HepG2 (cell line): ENCODE measurements around the gene JMJD1C. TPM values are rescaled to one million over a fixed set of nuclear protein-coding genes. Genes with fewer than 3 reads are reported as not detected.

ENCODE experiments used
- ATAC-seq: fragments of 200-7000 bp; cut with Tn5 transposase; 3 replicates; pipeline ENCODE4 v1.9.1; 2020; ENCODE audit warnings: mild to moderate bottlenecking, moderate library complexity
- BruUV-seq: library from RNA; stranded (reverse); fragments of 400-500 nt; replicated peaks from 2 replicates; lab custom pipeline; 2021; lab: Mats Ljungman, UMichigan
- CTCF ChIA-PET: fragments of 300-600 bp; formaldehyde crosslinking; extraction: SDS; loops from one replicate; lab custom pipeline; 2021; ENCODE audit warnings: low total read pairs, inconsistent platforms, low intra/inter-chr PET ratio; lab: Yijun Ruan, JAX
- POLR2A ChIA-PET: fragments of 350-600 bp; sonication (Branson Sonifier 250); formaldehyde crosslinking; loops from one replicate; lab custom pipeline; 2020; ENCODE audit warnings: antibody characterized with exemption, inconsistent platforms; lab: Yijun Ruan, JAX
- DNase-seq: peaks from one replicate; pipeline ENCODE4 v3.0.0-alpha.2; 2015; ENCODE audit warnings: low spot score
- FAIRE-seq: peaks from 3 replicates; lab custom pipeline; 2011; peaks lifted over from hg19 to GRCh38; lab: Jason Lieb, UNC
- H2AFZ ChIP-seq: one replicate; pipeline ENCODE4 v1.6.1; 2011; ENCODE audit warnings: low read length, inconsistent platforms
- H3K27ac ChIP-seq: fragments of 300-600 bp; 3 replicates; pipeline ENCODE4 v1.8.0; 2011; ENCODE audit warnings: mixed run types, mild to moderate bottlenecking, mixed read lengths, low read length, inconsistent platforms; ENCODE audit not compliant: insufficient read depth; ENCODE audit errors: extremely low read length
- H3K27me3 ChIP-seq, 2 experiments: fragments of 200-600 bp in 1 of 2; 2 replicates in 1 of 2; 3 replicates in 1 of 2; pipeline versions ENCODE4 v1.6.0 to v1.8.0; 2011; ENCODE audit warnings: low read length in 2 of 2, mild to moderate bottlenecking in 2 of 2, moderate library complexity in 2 of 2, inconsistent platforms in 1 of 2; ENCODE audit not compliant: insufficient read depth in 2 of 2, control insufficient read depth in 1 of 2
- H3K36me3 ChIP-seq, 2 experiments: fragments of 200-600 bp in 1 of 2; replicated peaks in 1 of 2; 2 replicates in 1 of 2; 3 replicates in 1 of 2; pipeline versions ENCODE4 v1.5.1 to v1.8.0; 2011; ENCODE audit warnings: low read length in 2 of 2, inconsistent platforms in 1 of 2; ENCODE audit not compliant: insufficient read depth in 2 of 2, control insufficient read depth in 1 of 2
- H3K4me1 ChIP-seq: 2 replicates; pipeline ENCODE4 v1.5.1; 2012; ENCODE audit warnings: low read length, inconsistent platforms; ENCODE audit not compliant: insufficient read depth
- H3K4me2 ChIP-seq: 2 replicates; pipeline ENCODE4 v1.6.0; 2011; ENCODE audit warnings: low read depth, low read length, inconsistent platforms
- H3K4me3 ChIP-seq, 3 experiments: fragments of 200-600 bp in 1 of 3; sonication (generic), shearing (Covaris generic) in 1 of 3; replicated peaks in 1 of 3; 2 replicates each; pipeline ENCODE4 v1.5.1; 2011 to 2016; ENCODE audit warnings: low read length in 3 of 3, inconsistent platforms in 2 of 3, low read depth in 2 of 3, mild to moderate bottlenecking in 2 of 3, control low read depth in 1 of 3, mixed read lengths in 1 of 3; ENCODE audit not compliant: insufficient read depth in 1 of 3
- H3K79me2 ChIP-seq: one replicate; pipeline ENCODE4 v1.6.1; 2011; ENCODE audit warnings: low read length, inconsistent platforms; ENCODE audit not compliant: insufficient read depth
- H3K9ac ChIP-seq: 2 replicates; pipeline ENCODE4 v1.6.0; 2011; ENCODE audit warnings: mild to moderate bottlenecking, low read depth, low read length, inconsistent platforms; ENCODE audit not compliant: insufficient read depth
- H3K9me3 ChIP-seq: 2 replicates; pipeline ENCODE4 v1.5.1; 2012; ENCODE audit warnings: mild to moderate bottlenecking, low read length
- H4K20me1 ChIP-seq: 2 replicates; pipeline ENCODE4 v1.6.0; 2011; ENCODE audit warnings: inconsistent platforms, mild to moderate bottlenecking, low read length, moderate library complexity; ENCODE audit not compliant: insufficient read depth
- BCL6 ChIP-seq: IDR thresholded peaks from 2 replicates; pipeline ENCODE4 v1.6.1; 2016; ENCODE audit warnings: missing genetic modification reagents, missing compliant biosample characterization
- CEBPB ChIP-seq: IDR thresholded peaks from 2 replicates; pipeline ENCODE4 v1.6.1; 2011; ENCODE audit warnings: low read depth, low read length, improper control_type of control experiment, borderline replicate concordance
- GATAD2A ChIP-seq: IDR thresholded peaks from 2 replicates; pipeline ENCODE4 v1.6.1; 2016
- HNF1A ChIP-seq, 2 experiments: sonication (generic) in 1 of 2; formaldehyde crosslinking in 1 of 2; IDR thresholded peaks; 2 replicates each; pipeline versions ENCODE4 v1.4.0 to v1.6.1; 2016 to 2020; ENCODE audit warnings: borderline replicate concordance in 1 of 2, low read depth in 1 of 2, mild to moderate bottlenecking in 1 of 2, missing genetic modification reagents in 1 of 2
- MED13 ChIP-seq: sonication (generic); formaldehyde crosslinking; IDR thresholded peaks from 2 replicates; pipeline ENCODE4 v1.5.0; 2020; ENCODE audit warnings: missing genetic modification reagents
- MIXL1 ChIP-seq: IDR thresholded peaks from 2 replicates; pipeline ENCODE4 v1.6.1; 2016
- SMAD1 ChIP-seq: sonication (generic); formaldehyde crosslinking; IDR thresholded peaks from 2 replicates; pipeline ENCODE4 v1.4.0; 2020; ENCODE audit warnings: missing genetic modification reagents, low read depth, mild to moderate bottlenecking, borderline replicate concordance
- SOX6 ChIP-seq, 2 experiments: fragments of 450-650 bp in 1 of 2; sonication (generic) in 1 of 2; formaldehyde crosslinking in 1 of 2; IDR thresholded peaks; 2 replicates each; pipeline versions ENCODE4 v1.4.0 to v1.6.1; 2017 to 2020; ENCODE audit warnings: antibody characterized with exemption in 1 of 2, mild to moderate bottlenecking in 1 of 2, missing genetic modification reagents in 1 of 2
- WIZ ChIP-seq: sonication (generic); formaldehyde crosslinking; IDR thresholded peaks from 2 replicates; pipeline ENCODE4 v1.5.1; 2020; ENCODE audit warnings: mild to moderate bottlenecking, missing genetic modification reagents
- ZNF460 ChIP-seq: sonication (generic); formaldehyde crosslinking; IDR thresholded peaks from 2 replicates; pipeline ENCODE4 v1.5.1; 2020; ENCODE audit warnings: missing genetic modification reagents, mild to moderate bottlenecking, borderline replicate concordance
- WGBS: methylation state at CpG from one replicate; pipeline ENCODE4 v1.1.6; 2017; ENCODE audit warnings: low lambda C conversion rate; 5-methylcytosine and 5-hydroxymethylcytosine counted together
- in situ Hi-C: cut with HindIII; loops from 2 replicates; pipeline ENCODE4 v1.10.0; 2017; ENCODE audit warnings: low pct_unique_long_range_greater_than_20kb; ENCODE audit not compliant: extremely low pct_ligation_motif_present
- intact Hi-C: fragments of 100-400 bp; cut with micrococcal nuclease; formaldehyde crosslinking; loops from one replicate; pipeline ENCODE4 v1.10.0; 2022; ENCODE audit not compliant: unreplicated experiment
- polyA plus RNA-seq, 8 experiments: library from polyadenylated mRNA; depleted of rRNA in 3 of 8; stranded (reverse) in 7 of 8; unstranded in 1 of 8; fragments of >200 nt; fragmentation: Illumina TruSeq in 4 of 8; extraction: Trizol in 4 of 8; gene quantifications; 2 replicates each; pipeline versions ENCODE4 v1.2.1 to v1.2.3, GENCODE V29; 2011 to 2016; ENCODE audit warnings: low read depth in 4 of 8, missing spikeins in 1 of 8, mixed read lengths in 1 of 8; ENCODE audit not compliant: insufficient read depth in 1 of 8
- total RNA-seq, 5 experiments: library from RNA; depleted of rRNA; stranded (reverse); fragments of >200 nt; fragmentation: Illumina TruSeq; extraction: Trizol; gene quantifications; 2 replicates each; pipeline ENCODE4 v1.2.3, GENCODE V29; 2016; ENCODE audit warnings: low read depth in 1 of 5

Gene JMJD1C
- total and polyA plus RNA-seq, 2 of the 13 experiments (the other 11 are each of a cell fraction or from before 2014, with no cell fraction given): 42.3 to 42.7 TPM

- no peak overlapping the region for H3K9ac ChIP-seq
- TF ChIP-seq CEBPB: peak; percentile 69
- TF ChIP-seq WIZ (CRISPR knock-in tag): no peak
- TF ChIP-seq MIXL1 (CRISPR knock-in tag): 0 out of 2 replicates have a peak, but pooled peaks have one; percentile 4
- peak; percentile 77 for TF ChIP-seq ZNF460 (CRISPR knock-in tag)
- no peak for TF ChIP-seq SOX6 (IDR thresholded peaks at IDR 0.05)
- no peak for TF ChIP-seq SOX6 (CRISPR knock-in tag; IDR thresholded peaks at IDR 0.05)
- intact Hi-C loops (no loop called here), in situ Hi-C loops (no loop called here)
- 61% methylated on average over 4 of the region's 4 CpGs for WGBS
- FAIRE-seq (no peak), ATAC-seq (no peak), DNase-seq (no peak)
- H3K27me3 ChIP-seq: no peaks in the 10 kb centered on the region
- peaks cover 41% of the 10 kb centered on the region for H3K79me2 ChIP-seq
- H3K27ac ChIP-seq: peak overlapping the region; percentile 31
- H3K4me2 ChIP-seq: peak overlapping the region; percentile 36
- POLR2A ChIA-PET: interaction anchor here (1.0 to 1.2 kb wide), 2 partner anchors 18 to 344 kb away, joined by 3 to 10 read pairs; no protein-coding TSS in a partner anchor
- BruUV-seq: no TSS peak
- no peak overlapping the region for H3K4me3 ChIP-seq
- no peaks in the 10 kb centered on the region for H3K36me3 ChIP-seq
- CTCF ChIA-PET: no interaction called here
- H2AFZ ChIP-seq: no peak overlapping the region
- H3K4me1 ChIP-seq: peaks cover 59% of the 10 kb centered on the region
- no peaks in the 10 kb centered on the region; the same call in 1 of the 2 replicates for H4K20me1 ChIP-seq
- H3K9me3 ChIP-seq: no peaks in the 10 kb centered on the region
These were observed 179.0 kb downstream of the JMJD1C start for GRCh38 chr10:63286754-63287264.

GRCh38 chr10:63286340-63286739, 179.4 kb downstream of the JMJD1C start:
- peak overlapping the region; percentile 36 for H3K4me2 ChIP-seq
- DNase-seq (peak; percentile 48), ATAC-seq (peak; percentile 86), FAIRE-seq (no peak)
- H3K79me2 ChIP-seq: peaks cover 41% of the 10 kb centered on the region
- H3K4me1 ChIP-seq: peaks cover 59% of the 10 kb centered on the region
- H3K9ac ChIP-seq: no peak overlapping the region
- H4K20me1 ChIP-seq: no peaks in the 10 kb centered on the region; the same call in 1 of the 2 replicates
- intact Hi-C loops: no loop called here
- in situ Hi-C loops: no loop called here
- no peak overlapping the region for H2AFZ ChIP-seq
- CTCF ChIA-PET: no interaction called here
- POLR2A ChIA-PET: interaction anchor here (1.0 to 1.2 kb wide), 2 partner anchors 17 to 344 kb away, joined by 3 to 10 read pairs; no protein-coding TSS in a partner anchor
- no peaks in the 10 kb centered on the region for H3K9me3 ChIP-seq
- BruUV-seq: no TSS peak
- WGBS: 23% methylated on average over 5 of the region's 5 CpGs
- no peaks in the 10 kb centered on the region for H3K36me3 ChIP-seq
- no peak overlapping the region for H3K4me3 ChIP-seq
- H3K27ac ChIP-seq: peak overlapping the region; percentile 31
- no peaks in the 10 kb centered on the region for H3K27me3 ChIP-seq
- no peak for TF ChIP-seq SMAD1
- TF ChIP-seq HNF1A (IDR thresholded peaks at IDR 0.05; ENCODE audit: low read depth): 0 out of 2 replicates have a peak, but pooled peaks have one; percentile 31
- no peak for TF ChIP-seq HNF1A (CRISPR knock-in tag; IDR thresholded peaks at IDR 0.05; ENCODE audit: borderline replicate concordance)
- TF ChIP-seq GATAD2A (CRISPR knock-in tag): 0 out of 2 replicates have a peak, but pooled peaks have one; percentile 9
- peak; percentile 32; the same call in 1 of the 2 replicates for TF ChIP-seq BCL6
- TF ChIP-seq MED13 (CRISPR knock-in tag): no peak
